HT-29 (cell line): Measurements from ENCODE around the gene PTF1A. TPM values are rescaled to one million over a fixed set of nuclear protein-coding genes. Genes with fewer than 3 reads are reported as not detected.
"Not testable (repeated sequence)": the region's sequence is repeated elsewhere in the genome, so short reads cannot be mapped to it uniquely, and the experiment has no call there.

Experiments
- DNase-seq: peaks from one replicate; pipeline ENCODE4 v3.0.0-alpha.2; 2015; ENCODE audit warnings: low spot score
- small RNA-seq: library from RNA; depleted of rRNA; stranded (forward); fragments of <200 nt; gene quantifications from one replicate; pipeline ENCODE3, GENCODE V24; 2014
- total RNA-seq: library from RNA; depleted of rRNA; stranded (reverse); fragments of >200 nt; shearing (Covaris generic); gene quantifications from 2 replicates; pipeline ENCODE4 v1.2.3, GENCODE V29; 2014; rRNA removed

Gene PTF1A
- total RNA-seq, 1 experiment from 2014 or later, result not detected

GRCh38 chr10:23203369-23204325 lies 11.5 kb downstream of the PTF1A start:
- DNase-seq, result no peak

GRCh38 chr10:23204773-23205172 lies 12.7 kb downstream of the PTF1A start:
- DNase-seq, result no peak

GRCh38 chr10:23205972-23206642 lies 14.0 kb downstream of the PTF1A start:
- no peak for DNase-seq

- no peak for DNase-seq
These were observed 25.4 kb downstream of the PTF1A start for GRCh38 chr10:23217471-23217870.

GRCh38 chr10:23230582-23230981 lies 38.5 kb downstream of the PTF1A start:
- DNase-seq, result no peak

- no peak for DNase-seq
These were observed 45.9 kb downstream of the PTF1A start for GRCh38 chr10:23238015-23238414.

GRCh38 chr10:23241779-23242178 lies 49.7 kb downstream of the PTF1A start:
- not testable (repeated sequence) for DNase-seq

Small RNA genes lying within 50 kb of the gene (small RNA-seq; reads per million reads assigned to genes)
- gene RF00561, result not detected

Other genes starting within 250 kb of the PTF1A start
- 24.3 and 24.7 TPM in 2 replicates for gene MSRB2, start 96.7 kb upstream of the PTF1A start, total RNA-seq
- gene C10orf67, start 152.5 kb downstream of the PTF1A start, total RNA-seq, result 0.18 TPM in 1 of 2 replicates, not detected in the other
- 2.3 and 2.4 TPM in 2 replicates for gene OTUD1, start 246.8 kb downstream of the PTF1A start, total RNA-seq